CD4-positive, alpha-beta T cell (primary cell): ENCODE measurements around the gene PAEP. TPM values are rescaled to one million over a fixed set of nuclear protein-coding genes. Genes with fewer than 3 reads are reported as not detected.
A peak's percentile ranks its signal among the peaks of the same experiment; 100 is the strongest.
"Not testable (repeated sequence)": the region's sequence is repeated elsewhere in the genome, so short reads cannot be mapped to it uniquely, and the experiment has no call there.

Source experiments
- ATAC-seq: fragments of 200-7000 bp; cut with Tn5 transposase; one replicate; pipeline ENCODE4 v1.10.0; 2022; ENCODE audit warnings: mild to moderate bottlenecking; ENCODE audit not compliant: poor library complexity
- CTCF ChIA-PET: fragments of 350-600 bp; sonication (Branson Sonifier 250); formaldehyde crosslinking; loops from one replicate; lab custom pipeline; 2021; ENCODE audit warnings: antibody characterized with exemption, inconsistent platforms; lab: Charles Lee
- POLR2A ChIA-PET: fragments of 350-600 bp; sonication (Branson Sonifier 250); formaldehyde crosslinking; loops from one replicate; lab custom pipeline; 2021; ENCODE audit warnings: antibody characterized with exemption, inconsistent platforms; lab: Charles Lee
- DNase-seq, 14 experiments: peaks; one replicate each; pipeline ENCODE4 v3.0.0-alpha.2; 2013 to 2020; ENCODE audit warnings: mixed read lengths in 2 of 14
- H3K27ac ChIP-seq, 2 donors: one replicate each; pipeline versions ENCODE4 v1.5.1 to v1.7.0; 2013; ENCODE audit warnings: low read length in 2 of 2, low read depth in 1 of 2, mild to moderate bottlenecking in 1 of 2
- H3K27me3 ChIP-seq, 2 experiments: 1 replicate in 1 of 2; 2 replicates in 1 of 2; pipeline versions ENCODE4 v1.6.1 to v1.7.0; 2013; ENCODE audit warnings: low read length in 2 of 2, control low read depth in 1 of 2, mild to moderate bottlenecking in 1 of 2, moderate library complexity in 1 of 2; ENCODE audit not compliant: insufficient read depth in 2 of 2, control insufficient read depth in 1 of 2
- H3K36me3 ChIP-seq: one replicate; pipeline ENCODE4 v1.6.1; 2013; ENCODE audit warnings: low read length, control low read depth; ENCODE audit not compliant: insufficient read depth
- H3K4me1 ChIP-seq: one replicate; pipeline ENCODE4 v1.6.1; 2013; ENCODE audit warnings: low read length, control low read depth; ENCODE audit not compliant: insufficient read depth
- H3K4me3 ChIP-seq: one replicate; pipeline ENCODE4 v1.5.1; 2013; ENCODE audit warnings: mild to moderate bottlenecking, low read length, moderate library complexity
- H3K9me3 ChIP-seq, 2 experiments: 1 replicate in 1 of 2; 2 replicates in 1 of 2; pipeline versions ENCODE4 v1.6.1 to v1.7.0; 2013; ENCODE audit warnings: low read length in 2 of 2, mild to moderate bottlenecking in 2 of 2, control low read depth in 1 of 2, moderate library complexity in 1 of 2; ENCODE audit not compliant: control insufficient read depth in 1 of 2, insufficient read depth in 1 of 2
- H3K27ac Mint-ChIP-seq: one replicate; pipeline ENCODE4 v1.8.0; 2020; ENCODE audit warnings: mixed read lengths
- H3K27me3 Mint-ChIP-seq: one replicate; pipeline ENCODE4 v1.8.0; 2021; ENCODE audit warnings: mixed read lengths
- H3K36me3 Mint-ChIP-seq: one replicate; pipeline ENCODE4 v1.8.0; 2021; ENCODE audit warnings: low read depth, mixed read lengths
- H3K4me1 Mint-ChIP-seq: one replicate; pipeline ENCODE4 v1.8.0; 2021; ENCODE audit warnings: low read depth, mixed read lengths
- H3K4me3 Mint-ChIP-seq: one replicate; pipeline ENCODE4 v1.8.0; 2020; ENCODE audit warnings: mild to moderate bottlenecking, mixed read lengths
- H3K9me3 Mint-ChIP-seq: one replicate; pipeline ENCODE4 v1.8.0; 2020; ENCODE audit warnings: mixed read lengths
- CTCF ChIP-seq: fragments of 200-600 bp; IDR thresholded peaks from one replicate; pipeline ENCODE4 v1.8.0; 2022; ENCODE audit warnings: antibody characterized with exemption, mild to moderate bottlenecking
- intact Hi-C, 2 experiments: fragments of 100-400 bp; cut with DNase I in 1 of 2; cut with micrococcal nuclease in 1 of 2; formaldehyde crosslinking; loops; one replicate each; pipeline versions ENCODE4 v1.15.1 to v1.9.0; 2023 to 2025; cut with DNase I, micrococcal nuclease
- total RNA-seq, 174 experiments: library from RNA in 2 of 174; stranded (reverse) in 2 of 174; gene quantifications; one replicate each; pipeline ENCODE4 v1.2.3 and lab custom pipeline; 2021 to 2026

PAEP gene
- total RNA-seq, 2 experiments from 2014 or later: not detected

- Mint-ChIP-seq H3K9me3 (no peaks in the 10 kb centered on the region), H3K27ac (no peak overlapping the region), H3K36me3 (no peaks in the 10 kb centered on the region), H3K4me3 (no peak overlapping the region), H3K4me1 (no peaks in the 10 kb centered on the region), H3K27me3 (peaks cover 11% of the 10 kb centered on the region)
- H3K9me3 ChIP-seq: peaks cover 0 to 10% of the 10 kb centered on the region in 2 experiments
- H3K36me3 ChIP-seq: no peaks in the 10 kb centered on the region
- intact Hi-C loops: no loop called here
- no peak for TF ChIP-seq CTCF
- no peak overlapping the region for H3K27ac ChIP-seq
- no peaks in the 10 kb centered on the region for H3K4me1 ChIP-seq
- CTCF ChIA-PET: no interaction called here
- peaks cover 6 to 7% of the 10 kb centered on the region in 2 experiments for H3K27me3 ChIP-seq
- ATAC-seq (no peak), DNase-seq (peak in 1 of 14 experiments; percentile 16)
- POLR2A ChIA-PET: no interaction called here
- H3K4me3 ChIP-seq: no peak overlapping the region
These were observed 34.6 kb upstream of the PAEP start for GRCh38 chr9:135526730-135527571.

GRCh38 chr9:135528842-135529435 lies 32.6 kb upstream of the PAEP start:
- H3K27me3 ChIP-seq: peaks cover 4 to 15% of the 10 kb centered on the region in 2 experiments
- H3K4me1 Mint-ChIP-seq, POLR2A ChIA-PET, DNase-seq, H3K9me3 Mint-ChIP-seq, H3K27ac ChIP-seq, H3K4me3 ChIP-seq, ATAC-seq, H3K4me1 ChIP-seq, H3K36me3 Mint-ChIP-seq, H3K36me3 ChIP-seq, H3K27ac Mint-ChIP-seq, CTCF ChIA-PET, intact Hi-C loops, H3K4me3 Mint-ChIP-seq: not testable (repeated sequence)
- H3K9me3 ChIP-seq: peaks cover 0 to 10% of the 10 kb centered on the region in 2 experiments
- H3K27me3 Mint-ChIP-seq: peaks cover 21% of the 10 kb centered on the region

- Histone ChIP-seq H3K4me3 (no peak overlapping the region), H3K4me1 (no peaks in the 10 kb centered on the region), H3K27ac (no peak overlapping the region), H3K27me3 (peaks cover 4 to 17% of the 10 kb centered on the region in 2 experiments), H3K9me3 (peaks cover 0 to 10% of the 10 kb centered on the region in 2 experiments), H3K36me3 (no peaks in the 10 kb centered on the region)
- Mint-ChIP-seq H3K4me1 (no peaks in the 10 kb centered on the region), H3K36me3 (no peaks in the 10 kb centered on the region), H3K27me3 (peaks cover 30% of the 10 kb centered on the region), H3K4me3 (no peak overlapping the region), H3K9me3 (no peaks in the 10 kb centered on the region), H3K27ac (no peak overlapping the region)
- ATAC-seq: no peak
- ChIA-PET CTCF (no interaction called here), POLR2A (no interaction called here)
- intact Hi-C loops: no loop called here
- DNase-seq: no peak
- no peak for TF ChIP-seq CTCF
These were observed 31.4 kb upstream of the PAEP start for GRCh38 chr9:135530146-135530545.
